Measurements from ENCODE around the gene PDE4D.

The PDE4D gene

DNA sequence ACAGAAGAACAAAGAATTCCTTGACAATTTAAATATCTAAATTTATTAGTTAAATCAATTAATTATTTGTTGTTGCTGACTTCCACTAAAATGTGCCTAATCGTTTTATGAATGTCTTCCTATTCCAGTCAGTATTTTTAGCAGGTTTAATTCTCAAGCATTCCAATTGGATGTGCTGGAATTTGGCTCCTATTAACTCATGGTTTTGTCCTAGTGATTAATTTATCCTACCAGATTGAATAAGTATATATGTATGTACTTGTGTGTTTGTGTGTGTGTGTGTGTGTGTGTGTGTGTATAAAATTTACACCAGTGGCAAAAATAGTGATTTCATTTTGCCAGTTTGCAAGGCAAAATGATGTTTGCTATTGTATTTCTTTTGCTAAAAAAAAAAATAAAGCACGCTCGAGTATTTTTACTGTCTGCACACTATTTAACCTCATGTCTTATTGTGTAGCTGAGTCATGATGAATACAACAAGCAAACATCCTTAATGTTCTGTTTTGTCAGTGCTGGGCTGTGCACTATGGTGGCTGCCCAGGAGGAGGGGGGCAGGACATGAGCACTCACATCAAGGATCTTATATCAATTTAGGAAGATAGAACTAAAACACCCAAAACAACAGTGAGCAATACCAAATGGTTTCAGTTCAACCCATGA lies 375.5 kb downstream of the PDE4D start:
- no peak for DNase-seq (ENCODE audit: low spot score)

GRCh38 chr5:59516161-59516560 lies 377.4 kb downstream of the PDE4D start:
- DNase-seq (ENCODE audit: low spot score), result no peak

DNA sequence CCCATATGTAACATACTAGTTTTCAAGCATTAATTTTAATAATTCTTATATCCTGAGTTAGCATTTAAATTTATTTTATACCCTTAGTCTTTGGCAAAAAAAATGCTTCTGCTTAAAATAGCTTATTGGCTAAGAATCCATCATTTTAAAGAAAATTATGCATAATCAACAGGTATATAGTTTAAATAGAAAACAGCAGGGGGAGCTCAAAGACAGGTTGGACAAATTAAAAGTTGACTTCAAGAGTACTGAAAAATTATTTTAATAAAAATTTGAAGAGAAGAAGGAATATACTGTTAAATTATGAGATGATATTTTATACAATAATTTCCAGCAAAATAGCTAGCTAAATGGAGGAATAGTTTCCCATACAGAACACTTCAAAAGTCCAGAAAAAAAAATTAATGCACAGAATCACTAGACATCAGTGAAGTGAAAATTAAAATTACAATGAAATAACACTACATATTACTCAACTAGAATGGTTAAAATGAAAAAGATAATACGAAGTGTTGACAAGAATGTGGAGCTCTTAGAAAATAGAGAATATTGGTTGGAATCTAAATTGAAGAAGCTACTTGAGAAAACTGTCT lies 387.1 kb downstream of the PDE4D start:
- peak; percentile 2 for DNase-seq (ENCODE audit: low spot score)

DNA sequence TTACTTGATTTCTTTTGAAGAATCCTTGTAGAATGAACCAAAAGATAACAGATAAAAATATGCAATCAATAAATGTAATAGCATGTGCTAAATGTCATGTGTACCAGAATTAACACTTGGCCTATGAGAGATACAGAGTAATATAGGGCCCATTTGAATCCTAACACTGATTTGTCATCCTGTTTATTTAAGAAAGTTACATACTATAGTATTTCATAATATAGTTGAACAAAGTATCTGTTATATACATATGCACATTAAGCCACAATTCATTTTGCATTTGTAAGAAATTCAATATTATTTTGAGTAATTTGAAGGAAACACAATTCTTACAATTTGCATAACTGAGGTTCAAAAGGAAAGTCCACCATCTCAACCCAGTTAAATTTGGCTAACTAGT lies 389.5 kb downstream of the PDE4D start:
- DNase-seq (ENCODE audit: low spot score), result no peak

- DNase-seq (ENCODE audit: low spot score), result no peak
Observed at GRCh38 chr5:59503220-59503619, 390.3 kb downstream of the PDE4D start.

GRCh38 chr5:59501316-59501715 lies 392.2 kb downstream of the PDE4D start:
- no peak for DNase-seq (ENCODE audit: low spot score)

- no peak for DNase-seq (ENCODE audit: low spot score)
Observed at GRCh38 chr5:59500014-59500413, 393.5 kb downstream of the PDE4D start.

DNA sequence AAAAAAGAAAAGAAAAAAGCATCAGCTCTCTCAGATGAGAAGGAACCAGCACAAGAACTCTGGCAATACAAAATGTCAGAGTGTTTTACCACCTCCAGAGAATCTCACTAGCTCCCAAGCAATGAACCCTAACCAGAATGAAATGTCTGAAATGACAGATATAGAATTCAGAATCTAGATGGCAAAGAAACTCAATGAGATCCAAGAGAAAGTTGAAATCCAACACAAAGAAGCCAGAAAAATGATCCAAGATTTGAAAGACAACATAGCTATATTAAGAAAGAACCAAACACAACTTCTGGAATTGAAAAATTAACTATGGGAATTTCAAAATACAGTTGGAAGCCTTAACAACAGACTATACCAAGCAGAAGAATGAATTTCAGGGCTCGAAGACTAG lies 396.3 kb downstream of the PDE4D start:
- DNase-seq (ENCODE audit: low spot score), result no peak

DNA sequence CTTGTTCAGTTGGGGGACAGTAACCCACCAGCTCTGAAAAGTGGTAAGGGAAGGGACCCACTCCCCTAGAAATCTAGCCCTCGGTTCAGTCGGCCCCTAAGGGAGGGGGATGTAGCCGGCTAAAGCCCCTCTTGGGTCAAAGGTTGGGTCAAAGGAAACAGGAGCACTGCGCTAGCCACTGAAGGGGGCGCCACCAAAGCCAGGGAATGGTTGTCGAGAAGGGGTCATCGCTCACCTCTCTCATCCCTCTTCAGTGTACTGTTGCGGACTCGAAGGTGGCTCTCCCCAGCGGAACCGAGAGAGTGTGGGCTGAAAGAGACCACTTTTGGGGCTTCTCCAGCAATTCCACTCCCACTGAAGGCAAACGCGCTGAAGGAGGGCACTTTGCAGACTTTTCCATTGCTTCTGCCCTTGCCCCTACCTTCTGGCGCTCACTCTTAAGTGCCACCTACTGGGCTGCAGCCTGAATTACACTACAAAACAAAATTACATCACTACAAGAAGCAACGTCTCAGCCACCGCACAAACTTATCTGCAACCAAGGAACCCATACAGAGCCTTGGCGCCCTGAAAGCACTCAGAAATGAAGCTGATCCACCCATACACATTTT lies 396.9 kb downstream of the PDE4D start:
- no peak for DNase-seq (ENCODE audit: low spot score)

DNA sequence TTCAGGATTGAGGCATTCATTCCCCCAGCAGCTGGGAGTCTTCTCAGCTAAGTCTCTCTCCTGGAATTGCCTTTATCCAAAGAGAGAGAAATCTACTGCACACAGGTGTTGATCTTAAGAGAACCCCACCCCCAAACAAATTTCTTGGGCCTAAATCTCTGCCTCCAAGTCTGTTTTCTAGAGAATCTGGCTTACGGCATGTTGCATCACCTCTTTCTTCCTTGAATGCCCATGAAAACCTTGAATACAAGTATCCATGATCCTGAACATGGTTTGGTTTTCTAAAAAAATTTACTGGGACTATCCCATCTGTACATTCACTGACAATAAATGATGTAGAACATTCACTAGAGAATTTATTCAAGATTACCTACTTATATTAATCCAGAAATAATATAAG lies 401.6 kb downstream of the PDE4D start:
- no peak for DNase-seq (ENCODE audit: low spot score)

DNA sequence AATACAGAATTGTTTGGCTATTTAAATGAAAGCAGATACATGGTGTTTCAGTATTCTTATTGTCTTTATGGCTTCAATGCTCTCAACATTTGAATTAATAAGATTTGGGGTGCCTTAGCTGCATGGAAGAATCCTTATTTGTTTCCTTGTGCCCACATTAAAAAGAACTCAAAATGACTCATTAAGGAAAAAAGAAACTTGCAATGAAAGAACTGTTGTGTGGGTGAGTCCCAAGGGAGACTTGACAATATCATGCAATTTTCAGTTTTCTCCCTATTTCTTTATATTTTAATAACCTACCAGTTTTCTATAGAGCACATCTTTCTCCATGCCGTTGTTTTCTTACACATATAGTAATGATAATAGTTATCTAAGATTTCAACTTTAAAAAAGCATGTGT lies 404.0 kb downstream of the PDE4D start:
- DNase-seq (ENCODE audit: low spot score), result no peak

DNA sequence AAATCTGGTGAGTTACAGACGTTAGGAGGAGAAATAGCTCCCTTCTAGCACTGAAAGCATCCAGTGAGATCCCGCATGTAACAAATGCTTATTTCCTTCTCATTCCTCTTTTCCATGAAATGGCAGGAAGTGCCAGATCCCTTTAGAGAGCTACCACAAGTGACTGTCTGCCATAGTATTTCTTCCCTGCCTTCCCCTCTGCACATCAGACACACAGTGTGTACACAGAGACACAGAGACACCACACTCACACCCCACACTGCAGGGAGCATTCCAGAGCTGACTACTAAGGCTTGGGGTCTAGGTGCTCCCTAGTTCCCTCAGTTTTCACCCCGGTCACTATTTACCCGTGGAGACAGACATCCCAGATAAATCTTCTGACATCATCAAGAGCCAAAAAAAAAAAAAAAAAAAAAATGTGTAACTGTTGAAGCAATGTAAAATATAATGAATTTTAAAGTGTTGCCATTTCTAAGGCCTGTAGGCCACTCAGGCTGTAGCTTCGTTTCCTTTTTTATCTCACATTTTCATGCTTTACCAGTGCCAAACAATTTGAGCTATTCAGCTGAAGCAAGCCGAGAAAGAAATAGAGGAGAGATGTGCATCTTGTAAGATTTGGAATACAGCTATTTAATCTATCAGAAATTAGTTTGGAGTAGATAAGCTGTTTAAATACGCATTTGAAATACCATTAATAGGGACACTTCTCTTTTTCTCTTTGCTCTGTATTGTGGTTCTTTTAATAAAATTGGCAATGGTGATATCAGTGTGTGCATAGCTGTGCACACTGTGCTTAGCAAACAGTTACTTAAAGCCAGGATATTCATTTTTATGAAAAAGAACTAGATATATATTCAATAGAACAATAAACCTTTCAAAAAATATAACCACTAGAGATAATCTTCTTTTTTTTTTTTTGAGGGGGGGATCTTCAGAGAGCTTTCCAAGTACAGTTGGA lies 405.5 kb downstream of the PDE4D start:
- DNase-seq (ENCODE audit: low spot score), result no peak

GRCh38 chr5:59487068-59487686 lies 406.3 kb downstream of the PDE4D start:
- DNase-seq (ENCODE audit: low spot score), result no peak

GRCh38 chr5:59486508-59486907 lies 407.0 kb downstream of the PDE4D start:
- DNase-seq (ENCODE audit: low spot score), result no peak

- DNase-seq (ENCODE audit: low spot score), result no peak
Observed at GRCh38 chr5:59485629-59486439, 407.7 kb downstream of the PDE4D start.

GRCh38 chr5:59485107-59485506 lies 408.4 kb downstream of the PDE4D start:
- no peak for DNase-seq (ENCODE audit: low spot score)

- no peak for DNase-seq (ENCODE audit: low spot score)
Observed at GRCh38 chr5:59484618-59485017, 408.9 kb downstream of the PDE4D start.

DNA sequence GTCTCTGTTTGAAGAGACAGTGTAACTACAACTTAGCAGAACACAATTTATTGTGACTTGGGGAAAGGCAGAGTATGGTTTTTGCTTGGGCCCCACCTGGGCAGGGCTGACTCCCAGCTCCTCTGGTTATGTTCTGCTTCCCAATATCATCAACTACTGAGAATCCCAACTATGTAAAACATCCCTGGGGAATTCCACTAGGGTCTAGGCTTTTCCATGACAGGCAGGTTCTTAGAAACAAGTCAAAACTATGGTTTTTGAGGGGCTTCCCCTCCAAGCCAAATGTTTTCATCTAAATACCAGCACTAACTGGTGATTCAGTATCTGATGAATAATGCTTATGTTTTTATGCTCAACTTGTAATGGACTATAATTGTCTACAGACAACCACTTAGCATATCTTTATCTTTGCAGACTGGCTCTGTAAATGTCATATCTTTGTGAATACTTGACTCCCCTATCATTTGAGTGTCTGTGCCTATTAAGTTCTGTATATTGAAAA lies 409.5 kb downstream of the PDE4D start:
- no peak for DNase-seq (ENCODE audit: low spot score)

GRCh38 chr5:59479086-59479485 lies 414.4 kb downstream of the PDE4D start:
- no peak for DNase-seq (ENCODE audit: low spot score)

- no peak for DNase-seq (ENCODE audit: low spot score)
Observed at GRCh38 chr5:59474324-59474723, 419.2 kb downstream of the PDE4D start.

- no peak for DNase-seq (ENCODE audit: low spot score)
Observed at GRCh38 chr5:59473611-59474010, 419.9 kb downstream of the PDE4D start.

Data from hematopoietic multipotent progenitor cell treated with erythropoietin and hydrocortisone succinate and interleukin-3 and kit ligand, for 15 days (in vitro differentiated cells).